Measurements from ENCODE around the gene EIF2S3B.

EIF2S3B gene

GRCh38 chr12:10497602-10498001 lies 8.1 kb upstream of the EIF2S3B start:
- FAIRE-seq (no peak), DNase-seq (ENCODE audit: insufficient read length, low spot score) (no peak)
- TF ChIP-seq CTCF (IDR thresholded peaks at IDR 0.05; ENCODE audit: insufficient read depth, missing control alignments): no peak

- no peak for DNase-seq (ENCODE audit: insufficient read length, low spot score)
- no peak for TF ChIP-seq CTCF (IDR thresholded peaks at IDR 0.05; ENCODE audit: insufficient read depth, missing control alignments)
- FAIRE-seq: no peak
These were observed 7.6 kb upstream of the EIF2S3B start for GRCh38 chr12:10498042-10498441.

- DNase-seq (ENCODE audit: insufficient read length, low spot score) (no peak), FAIRE-seq (no peak)
- TF ChIP-seq CTCF (IDR thresholded peaks at IDR 0.05; ENCODE audit: insufficient read depth, missing control alignments): no peak
These were observed 4.7 kb upstream of the EIF2S3B start for GRCh38 chr12:10501030-10501429.

DNA sequence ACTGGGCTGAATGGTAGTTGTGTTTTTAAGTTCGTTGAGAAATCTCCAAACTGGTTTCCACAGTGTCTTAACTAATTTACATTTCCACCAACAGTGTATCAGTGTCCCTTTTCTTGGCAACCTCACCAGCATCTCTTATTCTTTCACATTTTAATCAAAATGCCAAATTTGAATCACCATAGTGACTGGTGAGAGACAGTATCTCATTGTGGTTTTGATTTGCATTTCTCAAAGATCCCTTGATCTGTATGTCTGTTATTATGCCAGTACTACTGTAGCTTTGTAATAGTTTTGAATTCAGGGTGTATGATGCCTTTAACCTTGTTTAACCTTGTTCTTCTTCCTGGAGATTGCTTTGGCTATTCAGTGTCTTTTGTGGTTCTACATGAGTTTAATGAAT lies 2.2 kb upstream of the EIF2S3B start:
- DNase-seq (ENCODE audit: insufficient read length, low spot score): no peak
- FAIRE-seq: no peak

DNA sequence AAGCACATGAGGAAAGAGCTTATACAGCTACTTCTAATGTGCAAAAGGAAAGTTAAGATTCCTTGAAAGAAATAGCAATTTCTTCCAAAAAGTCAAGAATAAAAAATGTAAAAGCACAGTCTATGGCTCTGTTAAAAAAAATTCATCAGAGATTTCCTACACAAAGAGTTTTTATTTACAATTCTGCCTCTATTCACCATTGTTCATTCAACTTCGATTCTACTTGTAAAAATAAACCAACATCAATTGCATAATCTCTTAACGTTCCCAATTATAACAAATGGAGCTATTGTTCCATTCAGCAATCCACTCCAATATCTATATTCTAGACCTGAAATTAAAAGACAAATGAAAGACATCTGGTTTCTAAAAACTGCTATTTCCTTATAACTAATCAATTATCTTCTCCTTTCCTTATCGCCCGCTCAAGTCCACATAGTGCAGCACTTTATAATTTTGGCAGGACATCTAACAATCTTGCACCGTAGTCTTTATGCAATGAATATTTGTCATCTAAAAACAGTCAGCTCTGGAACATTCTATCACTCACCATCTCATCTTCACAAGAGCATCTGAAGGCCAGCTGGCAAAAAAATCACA lies 6.2 kb downstream of the EIF2S3B start:
- DNase-seq (ENCODE audit: insufficient read length, low spot score): no peak
- no peak for TF ChIP-seq CTCF (IDR thresholded peaks at IDR 0.05; ENCODE audit: insufficient read depth, missing control alignments)
- no peak for FAIRE-seq

More for the DNA sequence above, 2.2 kb upstream of the EIF2S3B start:
- TF ChIP-seq CTCF (IDR thresholded peaks at IDR 0.05; ENCODE audit: insufficient read depth, missing control alignments): no peak

DNA sequence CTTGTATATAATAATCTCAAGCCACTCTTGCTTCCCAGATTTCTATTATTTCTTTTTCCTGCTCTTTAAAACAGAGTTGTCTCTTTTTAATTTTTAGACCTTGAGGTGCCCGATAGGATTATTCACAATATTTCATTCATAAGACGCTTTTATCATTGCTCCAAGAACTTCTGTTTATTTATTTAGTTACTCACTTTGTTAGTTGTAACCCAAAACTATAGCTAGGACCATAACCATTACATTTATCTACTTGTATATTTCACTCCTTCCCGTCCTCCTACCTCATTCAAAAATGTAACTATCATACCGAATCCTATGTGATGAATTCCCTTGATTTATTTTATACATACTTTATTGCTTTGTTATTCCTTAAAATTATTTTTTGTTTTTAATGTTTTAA lies 7.1 kb downstream of the EIF2S3B start:
- FAIRE-seq: no peak
- no peak for TF ChIP-seq CTCF (IDR thresholded peaks at IDR 0.05; ENCODE audit: insufficient read depth, missing control alignments)
- DNase-seq (ENCODE audit: insufficient read length, low spot score): no peak

DNA sequence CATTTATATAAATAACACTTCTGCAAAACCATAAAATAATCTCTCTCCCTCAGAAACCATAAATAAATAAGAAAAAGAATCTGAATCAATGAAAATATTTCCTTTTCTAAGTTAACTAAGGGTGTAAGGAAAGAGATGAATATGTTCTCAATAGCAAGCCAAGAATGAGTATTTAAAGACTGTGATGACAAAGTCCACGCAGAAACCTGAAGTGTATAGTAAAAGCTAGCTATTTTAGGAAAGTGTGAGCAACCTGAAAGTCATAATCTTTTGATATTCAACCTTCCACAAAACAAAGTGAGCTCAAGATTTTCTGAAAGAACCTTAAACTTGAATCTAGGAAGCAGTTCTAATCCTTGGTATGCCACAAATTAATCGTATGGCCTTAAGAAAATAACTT lies 15.9 kb downstream of the EIF2S3B start:
- TF ChIP-seq CTCF (IDR thresholded peaks at IDR 0.05; ENCODE audit: insufficient read depth, missing control alignments): no peak
- DNase-seq (ENCODE audit: insufficient read length, low spot score) (no peak), FAIRE-seq (no peak)

Data from D721Med (cell line).